ENCODE results near the gene PIMREG.

DNA sequence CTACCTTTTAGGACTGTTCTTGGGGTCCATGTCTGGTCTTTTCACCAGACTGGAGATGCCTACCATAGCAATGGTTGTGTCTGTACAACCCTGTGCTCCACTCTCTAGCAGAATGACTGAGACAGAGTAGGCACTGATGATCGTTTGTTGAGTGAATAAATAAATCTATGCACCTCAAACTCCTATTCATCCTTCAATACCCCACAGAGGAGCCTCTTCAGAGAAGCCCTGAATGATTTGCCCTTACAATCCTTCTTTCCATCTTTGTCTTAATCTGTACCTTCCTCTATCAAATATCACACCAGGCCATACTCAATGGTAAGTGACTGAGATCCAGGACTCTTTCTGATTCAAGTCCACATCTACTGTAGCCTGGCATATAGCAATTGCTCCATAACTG lies 23.3 kb downstream of the PIMREG start:
- TF ChIP-seq, protein P1, sequence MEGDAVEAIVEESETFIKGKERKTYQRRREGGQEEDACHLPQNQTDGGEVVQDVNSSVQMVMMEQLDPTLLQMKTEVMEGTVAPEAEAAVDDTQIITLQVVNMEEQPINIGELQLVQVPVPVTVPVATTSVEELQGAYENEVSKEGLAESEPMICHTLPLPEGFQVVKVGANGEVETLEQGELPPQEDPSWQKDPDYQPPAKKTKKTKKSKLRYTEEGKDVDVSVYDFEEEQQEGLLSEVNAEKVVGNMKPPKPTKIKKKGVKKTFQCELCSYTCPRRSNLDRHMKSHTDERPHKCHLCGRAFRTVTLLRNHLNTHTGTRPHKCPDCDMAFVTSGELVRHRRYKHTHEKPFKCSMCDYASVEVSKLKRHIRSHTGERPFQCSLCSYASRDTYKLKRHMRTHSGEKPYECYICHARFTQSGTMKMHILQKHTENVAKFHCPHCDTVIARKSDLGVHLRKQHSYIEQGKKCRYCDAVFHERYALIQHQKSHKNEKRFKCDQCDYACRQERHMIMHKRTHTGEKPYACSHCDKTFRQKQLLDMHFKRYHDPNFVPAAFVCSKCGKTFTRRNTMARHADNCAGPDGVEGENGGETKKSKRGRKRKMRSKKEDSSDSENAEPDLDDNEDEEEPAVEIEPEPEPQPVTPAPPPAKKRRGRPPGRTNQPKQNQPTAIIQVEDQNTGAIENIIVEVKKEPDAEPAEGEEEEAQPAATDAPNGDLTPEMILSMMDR (optimal IDR thresholded peaks at IDR 0.05 in 1 of 3, IDR thresholded peaks at IDR 0.05 in 1 of 3, conservative IDR thresholded peaks at IDR 0.05 in 1 of 3; ENCODE audit: extremely low read depth in 1 of 3, insufficient read depth in 2 of 3, low read length in 3 of 3): no peak
- TF ChIP-seq EZH2 (IDR thresholded peaks at IDR 0.05; ENCODE audit: low read length): no peak
